Hindlimb muscle (tissue), 1 donor: ENCODE data around the gene BPIFB1. TPM values are rescaled to one million over a fixed set of nuclear protein-coding genes. Genes with fewer than 3 reads are reported as not detected.

ENCODE experiments used
- polyA plus RNA-seq: library from polyadenylated mRNA; unstranded; fragments of 120-200 nt; gene quantifications from one replicate; pipeline ENCODE4 v1.2.1, GENCODE V29; 2013; ENCODE audit not compliant: insufficient read length

The BPIFB1 gene
- polyA plus RNA-seq, 1 donor = not detected

Other genes starting within 250 kb of the BPIFB1 start
- gene BPIFB3, start 229.3 kb upstream of the BPIFB1 start, polyA plus RNA-seq = not detected
- gene BPIFB4, start 203.6 kb upstream of the BPIFB1 start, polyA plus RNA-seq = 0.23 TPM
- not detected for gene BPIFA2, start 115.1 kb upstream of the BPIFB1 start, polyA plus RNA-seq
- gene BPIFA3, start 65.9 kb upstream of the BPIFB1 start, polyA plus RNA-seq = not detected
- not detected for gene BPIFA1, start 47.2 kb upstream of the BPIFB1 start, polyA plus RNA-seq
- gene CDK5RAP1, start 118.3 kb downstream of the BPIFB1 start, polyA plus RNA-seq = 24.6 TPM
- 36.6 TPM for gene SNTA1, start 160.5 kb downstream of the BPIFB1 start, polyA plus RNA-seq
- 17.7 TPM for gene CBFA2T2, start 206.9 kb downstream of the BPIFB1 start, polyA plus RNA-seq